Right lobe of liver (tissue), 6 donors: ENCODE measurements around the gene COPZ1. TPM values are rescaled to one million over a fixed set of nuclear protein-coding genes. Genes with fewer than 3 reads are reported as not detected.

Source experiments
- ATAC-seq, 4 donors: fragments of 200-7000 bp; cut with Tn5 transposase; one replicate each; pipeline ENCODE4 v1.9.1; 2020; ENCODE audit warnings: mild to moderate bottlenecking in 4 of 4, moderate library complexity in 4 of 4
- DNase-seq, 3 donors: peaks; one replicate each; pipeline ENCODE4 v3.0.0-alpha.2; 2020
- H3K27ac ChIP-seq, 3 donors: fragments of 200-600 bp; one replicate each; pipeline ENCODE4 v1.8.0; 2022
- H3K27me3 ChIP-seq, 2 donors: fragments of 200-600 bp; one replicate each; pipeline ENCODE4 v1.8.0; 2022
- H3K36me3 ChIP-seq, 4 donors: fragments of 200-600 bp; sonication (generic) in 1 of 4; one replicate each; pipeline versions ENCODE4 v1.5.1 to v1.8.0; 2017 to 2022; ENCODE audit warnings: control low read depth in 1 of 4
- H3K4me1 ChIP-seq, 4 donors: fragments of 200-600 bp; sonication (generic) in 1 of 4; one replicate each; pipeline versions ENCODE4 v1.5.1 to v1.8.0; 2017 to 2022; ENCODE audit warnings: control low read depth in 1 of 4
- H3K4me3 ChIP-seq, 3 donors: fragments of 200-600 bp; one replicate each; pipeline ENCODE4 v1.8.0; 2022
- H3K9me3 ChIP-seq, 4 donors: fragments of 200-600 bp; sonication (generic) in 1 of 4; one replicate each; pipeline versions ENCODE4 v1.5.1 to v1.8.0; 2017 to 2022; ENCODE audit warnings: control low read depth in 1 of 4
- POLR2A ChIP-seq: fragments of 450-650 bp; IDR thresholded peaks from one replicate; pipeline ENCODE4 v1.6.1; 2017; ENCODE audit warnings: antibody characterized with exemption, mild to moderate bottlenecking
- WGBS: methylation state at CpG from one replicate; pipeline ENCODE4 v1.1.6; 2018; ENCODE audit warnings: low coverage, low lambda C conversion rate; ENCODE audit not compliant: insufficient coverage; ENCODE audit errors: missing lambda C conversion rate; 5-methylcytosine and 5-hydroxymethylcytosine counted together
- intact Hi-C, 2 donors: fragments of 100-400 bp; cut with DNase I; formaldehyde crosslinking; loops; one replicate each; pipeline versions ENCODE4 v1.11.2 to v1.14.1; 2022
- total RNA-seq, 6 experiments: library from RNA; depleted of rRNA in 2 of 6; stranded (reverse); fragments of >200 nt in 2 of 6; fragmentation: NEBNext Ultra II Directional in 3 of 6; extraction: Animal tissue kit (Norgen Biotek cat#: 25700) in 3 of 6; gene quantifications; one replicate each; pipeline versions ENCODE4 v1.1.0 to v1.2.4, GENCODE V29; 2016 to 2023
- TF ChIP-seq, protein P1 (sequence below), 4 donors: fragments of 200-600 bp in 3 of 4; fragments of 450-650 bp in 1 of 4; IDR thresholded peaks; one replicate each; pipeline versions ENCODE4 v1.5.1 to v1.8.0; 2016 to 2022; ENCODE audit warnings: antibody characterized with exemption in 4 of 4, mild to moderate bottlenecking in 2 of 4
- donor health status: DM: no; HTN: yes; CAD: no.
- donor health status: DM: no; HTN: no; CAD: no.
- donor health status: DM: no; HTN: no; CAD: no.
- donor health status: DM: no; HTN: yes; CAD: no.
- donor health status: DM: no; HTN: yes; CAD: no.

Gene COPZ1
- total RNA-seq, 6 experiments from 2014 or later: 67.3 to 89.2 (median 74.9) TPM

DNA sequence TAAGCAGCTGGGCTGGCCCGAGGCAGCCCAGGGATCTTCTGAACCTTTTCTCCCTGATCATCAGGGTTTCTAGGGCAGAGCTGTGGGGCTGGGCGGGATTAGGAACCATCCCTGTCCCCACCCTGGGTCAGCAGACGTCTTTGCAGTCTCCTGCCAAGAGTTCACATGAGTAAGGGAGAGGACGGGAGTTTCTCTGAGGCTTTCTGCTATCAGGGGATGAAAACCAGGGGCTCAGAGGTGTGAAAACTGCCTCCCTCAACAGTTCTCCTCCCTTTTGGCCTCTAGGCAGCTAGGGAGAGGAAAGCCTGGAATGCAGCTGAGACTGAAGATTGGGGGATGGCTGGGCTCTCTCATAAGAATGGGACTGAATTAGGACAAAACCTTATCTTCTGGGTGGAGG lies 51.7 kb downstream of the COPZ1 start:
- ATAC-seq (no peak), DNase-seq (no peak)
- intact Hi-C loops: no loop called here
- no CpG with 5 or more reads among the region's 4 CpGs for WGBS
- H3K36me3 ChIP-seq: no peaks in the 10 kb centered on the region
- TF ChIP-seq, protein P1, sequence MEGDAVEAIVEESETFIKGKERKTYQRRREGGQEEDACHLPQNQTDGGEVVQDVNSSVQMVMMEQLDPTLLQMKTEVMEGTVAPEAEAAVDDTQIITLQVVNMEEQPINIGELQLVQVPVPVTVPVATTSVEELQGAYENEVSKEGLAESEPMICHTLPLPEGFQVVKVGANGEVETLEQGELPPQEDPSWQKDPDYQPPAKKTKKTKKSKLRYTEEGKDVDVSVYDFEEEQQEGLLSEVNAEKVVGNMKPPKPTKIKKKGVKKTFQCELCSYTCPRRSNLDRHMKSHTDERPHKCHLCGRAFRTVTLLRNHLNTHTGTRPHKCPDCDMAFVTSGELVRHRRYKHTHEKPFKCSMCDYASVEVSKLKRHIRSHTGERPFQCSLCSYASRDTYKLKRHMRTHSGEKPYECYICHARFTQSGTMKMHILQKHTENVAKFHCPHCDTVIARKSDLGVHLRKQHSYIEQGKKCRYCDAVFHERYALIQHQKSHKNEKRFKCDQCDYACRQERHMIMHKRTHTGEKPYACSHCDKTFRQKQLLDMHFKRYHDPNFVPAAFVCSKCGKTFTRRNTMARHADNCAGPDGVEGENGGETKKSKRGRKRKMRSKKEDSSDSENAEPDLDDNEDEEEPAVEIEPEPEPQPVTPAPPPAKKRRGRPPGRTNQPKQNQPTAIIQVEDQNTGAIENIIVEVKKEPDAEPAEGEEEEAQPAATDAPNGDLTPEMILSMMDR (IDR thresholded peaks at IDR 0.05): no peak
- no peak for TF ChIP-seq POLR2A
- no peak overlapping the region for H3K27ac ChIP-seq
- H3K4me1 ChIP-seq: peaks cover 0 to 10% (median 2%) of the 10 kb centered on the region in 4 donors
- H3K4me3 ChIP-seq: no peak overlapping the region
- H3K9me3 ChIP-seq: no peaks in the 10 kb centered on the region
- no peaks in the 10 kb centered on the region for H3K27me3 ChIP-seq

DNA sequence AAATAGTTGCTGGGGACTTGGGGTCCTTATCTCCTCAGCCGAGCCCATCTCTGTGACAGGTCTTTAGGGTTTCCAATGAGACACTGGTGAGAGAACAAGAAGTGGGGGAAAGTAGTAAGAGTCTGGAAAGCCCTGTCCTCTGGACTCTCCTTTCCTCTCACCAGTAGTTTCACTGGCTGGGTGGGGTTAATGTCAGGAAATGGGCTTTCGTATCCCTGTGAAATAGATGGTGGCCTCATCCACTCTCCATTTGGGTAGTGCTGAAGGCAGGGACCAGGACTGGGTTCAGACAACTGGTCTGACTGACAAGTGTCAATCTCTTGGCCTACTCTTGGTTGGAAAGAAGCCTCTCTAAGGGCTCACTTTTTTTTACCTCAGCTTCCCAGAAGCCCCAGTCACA lies 52.1 kb downstream of the COPZ1 start:
- Histone ChIP-seq H3K36me3 (no peaks in the 10 kb centered on the region), H3K9me3 (no peaks in the 10 kb centered on the region), H3K27ac (no peak overlapping the region), H3K27me3 (no peaks in the 10 kb centered on the region), H3K4me1 (peaks cover 0 to 6% (median 2%) of the 10 kb centered on the region in 4 donors), H3K4me3 (no peak overlapping the region)
- DNase-seq (no peak), ATAC-seq (no peak)
- 72% methylated on average over 2 of the region's 2 CpGs for WGBS
- no peak for TF ChIP-seq POLR2A
- TF ChIP-seq, protein P1 (IDR thresholded peaks at IDR 0.05): no peak
- intact Hi-C loops: no loop called here

DNA sequence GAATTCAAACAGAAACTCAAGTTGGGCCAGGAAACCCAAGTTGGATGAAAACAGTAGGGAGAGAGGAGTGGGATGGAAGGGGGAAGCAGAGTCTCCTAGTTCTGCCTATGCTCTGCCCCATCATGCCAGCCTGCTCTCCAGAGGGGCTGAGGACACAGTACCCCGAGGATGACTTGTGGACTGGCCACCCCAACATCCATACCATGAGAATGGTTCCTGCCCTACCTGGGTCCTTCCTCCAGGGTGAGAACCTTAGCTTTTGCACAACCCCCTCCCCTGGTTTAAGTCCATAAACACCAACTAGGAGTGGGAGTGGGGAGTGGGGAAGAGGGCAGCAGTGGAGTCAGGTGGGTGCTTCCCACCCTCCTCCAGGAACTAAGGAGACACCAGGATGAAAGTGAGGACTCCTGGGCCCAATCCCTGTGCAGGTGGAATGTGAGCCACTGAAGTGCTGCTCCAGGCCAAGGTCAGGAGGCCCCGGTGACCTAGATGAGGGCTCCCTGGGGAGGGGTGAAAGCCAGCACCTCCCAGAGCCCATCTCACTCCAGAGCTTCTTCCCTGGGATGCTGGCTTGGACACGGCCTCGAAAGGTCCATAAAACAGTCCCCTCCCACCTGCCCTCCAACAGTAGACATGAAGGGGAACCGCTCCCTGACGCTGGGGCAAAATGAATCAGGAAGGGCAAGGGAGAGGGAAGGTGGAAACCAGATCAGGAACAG lies 53.0 kb downstream of the COPZ1 start:
- H3K4me1 ChIP-seq: peaks cover 0 to 5% (median 2%) of the 10 kb centered on the region in 4 donors
- ATAC-seq (no peak), DNase-seq (no peak)
- no peaks in the 10 kb centered on the region for H3K27me3 ChIP-seq
- intact Hi-C loops: no loop called here
- H3K36me3 ChIP-seq: no peaks in the 10 kb centered on the region
- TF ChIP-seq POLR2A: no peak
- TF ChIP-seq, protein P1 (IDR thresholded peaks at IDR 0.05): no peak
- no peaks in the 10 kb centered on the region for H3K9me3 ChIP-seq
- H3K27ac ChIP-seq: no peak overlapping the region
- no CpG with 5 or more reads among the region's 6 CpGs for WGBS
- no peak overlapping the region for H3K4me3 ChIP-seq

DNA sequence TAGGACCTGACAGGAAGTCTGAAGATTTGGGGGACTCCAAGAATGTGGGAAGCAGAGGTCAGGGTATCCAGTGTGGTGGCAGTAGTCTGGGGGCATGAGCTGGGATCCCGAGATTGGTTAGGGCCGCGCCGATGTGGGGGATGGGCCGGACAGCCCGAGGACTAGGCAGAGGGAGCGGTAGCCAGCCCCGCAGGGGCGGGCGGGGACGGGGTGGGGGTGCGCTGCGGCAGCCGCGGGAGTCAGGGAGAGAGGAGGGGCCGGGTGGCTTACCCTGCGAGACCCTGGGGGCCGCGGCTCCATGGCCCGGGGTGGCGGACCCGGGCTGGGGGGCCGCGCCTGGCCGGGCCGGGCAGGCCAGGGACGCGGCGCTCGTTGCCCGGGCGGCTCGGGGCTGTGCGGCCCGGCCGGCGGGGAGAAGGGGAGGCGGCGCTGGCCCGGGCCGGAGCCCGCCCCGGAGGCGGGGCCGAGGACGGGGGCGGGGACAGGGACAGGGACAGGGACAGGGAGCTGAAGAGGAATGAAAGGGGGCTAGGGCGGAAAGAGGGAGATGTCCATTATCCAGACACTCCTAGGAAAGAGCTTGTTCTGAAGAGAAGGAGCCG lies 54.0 kb downstream of the COPZ1 start:
- Histone ChIP-seq H3K27me3 (no peaks in the 10 kb centered on the region), H3K9me3 (no peaks in the 10 kb centered on the region), H3K4me1 (peaks cover 0 to 5% (median 2%) of the 10 kb centered on the region in 4 donors), H3K27ac (no peak overlapping the region), H3K4me3 (peak overlapping the region; percentile 16 to 45 (median 39)), H3K36me3 (no peaks in the 10 kb centered on the region)
- no peak for TF ChIP-seq POLR2A
- TF ChIP-seq, protein P1 (IDR thresholded peaks at IDR 0.05): no peak
- intact Hi-C loops: no loop called here
- ATAC-seq (peak; percentile 85 to 91 (median 90)), DNase-seq (peak in 2 of 3 donors; percentile 72 to 74)
- WGBS: 18% methylated on average over 17 of the region's 49 CpGs
